SIG-M5 treated with dmso at 0.1 percent for 504 hours (cell line): ENCODE data around the gene NAALADL2.

ENCODE experiments used
- DNase-seq: peaks from one replicate; lab custom pipeline; 2025; ENCODE audit not compliant: unreplicated experiment; lab: John Stamatoyannopoulos, UW

The NAALADL2 gene

DNA sequence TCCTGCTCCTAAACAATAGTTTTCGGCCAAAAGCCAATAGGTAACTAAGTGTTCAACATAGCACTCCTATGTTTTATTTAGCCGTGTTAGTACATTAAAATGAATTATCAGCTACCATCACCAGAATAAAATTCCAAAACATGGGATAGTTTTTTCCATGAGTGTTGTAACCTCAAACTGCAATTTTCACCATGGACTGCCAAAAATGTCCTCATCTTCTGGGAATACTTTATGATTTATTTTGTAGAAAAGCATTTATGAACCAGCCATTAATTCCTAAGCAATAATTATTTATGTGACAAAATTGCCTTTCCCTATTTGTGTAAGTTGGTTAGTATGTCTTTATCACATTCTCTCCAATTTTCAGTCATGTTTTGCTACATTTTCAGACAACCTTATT lies 438.1 kb downstream of the NAALADL2 start:
- no peak for DNase-seq

DNA sequence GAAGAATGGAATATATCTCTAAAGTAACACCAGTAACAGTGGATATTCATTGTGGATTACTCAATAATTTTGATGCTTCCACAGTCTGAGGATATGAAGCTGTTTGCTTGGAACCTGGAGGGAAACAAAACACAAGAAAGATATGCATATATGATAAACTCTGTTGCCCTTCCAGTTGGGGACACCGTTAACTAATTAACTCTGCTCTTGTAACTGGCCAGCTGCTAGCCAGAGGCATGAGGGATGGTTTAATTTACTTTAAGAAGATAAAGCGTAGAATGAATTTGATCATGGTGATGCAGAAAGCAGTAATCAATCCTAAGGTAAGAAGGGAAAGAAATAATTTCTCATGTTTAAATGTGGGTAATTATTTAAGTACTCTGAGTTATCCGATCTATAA lies 442.6 kb downstream of the NAALADL2 start:
- no peak for DNase-seq

DNA sequence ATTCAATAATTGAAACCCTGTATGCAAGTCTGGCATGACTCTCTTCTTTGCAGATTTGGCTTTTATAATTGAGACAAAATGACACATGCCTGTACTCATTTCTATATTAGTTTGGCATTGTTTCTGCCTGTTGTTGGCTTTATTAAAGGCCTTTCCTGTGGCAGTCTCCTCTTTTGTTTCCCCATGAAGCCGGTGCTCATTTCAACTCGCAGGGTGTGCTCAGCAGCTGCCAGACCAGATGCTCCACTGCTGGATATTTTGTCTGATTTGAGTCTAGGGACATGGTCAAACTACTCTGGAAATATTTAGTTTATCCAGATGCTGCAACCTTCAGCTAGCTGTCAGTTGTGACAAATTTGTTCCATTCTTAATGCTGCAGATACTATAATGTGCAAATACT lies 445.3 kb downstream of the NAALADL2 start:
- DNase-seq: no peak

GRCh38 chr3:175307642-175308041 lies 448.5 kb downstream of the NAALADL2 start:
- no peak for DNase-seq

DNA sequence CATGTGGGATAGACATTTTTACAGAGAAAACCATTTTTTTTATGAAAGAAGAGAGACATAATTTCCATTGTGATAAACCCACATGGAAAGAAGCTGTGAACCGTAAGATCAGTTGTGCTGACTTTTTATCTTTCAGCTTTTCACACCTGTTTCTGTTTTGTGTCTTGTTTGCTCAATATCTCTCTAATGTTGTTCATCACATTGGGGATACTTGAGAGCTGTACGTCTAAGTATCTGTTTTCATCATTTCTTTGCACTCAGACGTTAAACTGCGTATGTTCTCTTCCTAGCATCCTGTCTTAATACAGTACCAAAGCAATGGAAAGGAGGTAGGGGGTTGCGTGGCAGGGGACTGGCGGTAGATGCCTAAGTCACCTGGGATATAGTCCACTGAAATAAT lies 449.0 kb downstream of the NAALADL2 start:
- DNase-seq: no peak

- no peak for DNase-seq
These were observed 450.9 kb downstream of the NAALADL2 start for GRCh38 chr3:175310046-175310445.

- no peak for DNase-seq
These were observed 452.3 kb downstream of the NAALADL2 start for GRCh38 chr3:175311404-175311803.

- DNase-seq: no peak
These were observed 452.8 kb downstream of the NAALADL2 start for GRCh38 chr3:175311946-175312345.

DNA sequence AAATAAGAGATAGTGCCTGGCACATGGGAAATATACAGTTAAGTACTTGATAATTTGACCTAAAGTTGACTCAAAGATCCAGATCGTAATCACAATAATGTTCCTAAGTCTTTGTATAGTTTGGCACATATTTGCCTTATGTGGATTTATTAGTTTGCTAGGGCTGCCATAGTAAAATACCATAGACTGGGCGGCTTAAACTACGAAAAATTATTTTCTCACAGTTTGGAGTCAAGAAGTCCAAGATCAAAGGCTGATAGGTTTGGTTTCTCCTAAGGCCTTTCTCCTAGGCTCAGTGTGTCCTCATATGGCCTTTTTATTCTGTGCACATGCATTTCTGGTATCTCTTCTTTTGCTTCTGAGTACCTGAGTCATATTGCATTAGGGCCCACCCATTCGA lies 453.7 kb downstream of the NAALADL2 start:
- DNase-seq: no peak

GRCh38 chr3:175316799-175317198 lies 457.7 kb downstream of the NAALADL2 start:
- DNase-seq: no peak

- DNase-seq: no peak
These were observed 466.3 kb downstream of the NAALADL2 start for GRCh38 chr3:175325440-175325839.

DNA sequence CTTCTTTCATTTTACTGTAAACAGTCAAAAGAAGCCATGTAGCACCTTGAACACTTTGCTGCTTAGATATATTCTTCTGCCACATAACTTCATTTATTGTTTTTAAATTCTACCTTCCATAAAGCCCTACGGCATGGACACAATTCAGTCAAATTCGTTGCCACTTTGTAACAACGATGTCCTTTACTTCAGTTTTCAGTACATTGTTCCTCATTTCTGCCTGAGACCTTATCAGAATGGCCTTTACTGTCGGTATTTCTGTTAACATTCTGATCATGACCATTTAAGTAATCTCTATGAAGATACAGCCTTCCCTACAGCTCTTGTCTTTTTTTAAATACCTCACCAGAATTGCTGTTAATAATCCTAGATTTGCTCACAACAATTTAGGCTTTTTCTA lies 466.9 kb downstream of the NAALADL2 start:
- DNase-seq: no peak

GRCh38 chr3:175329373-175329772 lies 470.2 kb downstream of the NAALADL2 start:
- DNase-seq: no peak

GRCh38 chr3:175335229-175335628 lies 476.1 kb downstream of the NAALADL2 start:
- no peak for DNase-seq

DNA sequence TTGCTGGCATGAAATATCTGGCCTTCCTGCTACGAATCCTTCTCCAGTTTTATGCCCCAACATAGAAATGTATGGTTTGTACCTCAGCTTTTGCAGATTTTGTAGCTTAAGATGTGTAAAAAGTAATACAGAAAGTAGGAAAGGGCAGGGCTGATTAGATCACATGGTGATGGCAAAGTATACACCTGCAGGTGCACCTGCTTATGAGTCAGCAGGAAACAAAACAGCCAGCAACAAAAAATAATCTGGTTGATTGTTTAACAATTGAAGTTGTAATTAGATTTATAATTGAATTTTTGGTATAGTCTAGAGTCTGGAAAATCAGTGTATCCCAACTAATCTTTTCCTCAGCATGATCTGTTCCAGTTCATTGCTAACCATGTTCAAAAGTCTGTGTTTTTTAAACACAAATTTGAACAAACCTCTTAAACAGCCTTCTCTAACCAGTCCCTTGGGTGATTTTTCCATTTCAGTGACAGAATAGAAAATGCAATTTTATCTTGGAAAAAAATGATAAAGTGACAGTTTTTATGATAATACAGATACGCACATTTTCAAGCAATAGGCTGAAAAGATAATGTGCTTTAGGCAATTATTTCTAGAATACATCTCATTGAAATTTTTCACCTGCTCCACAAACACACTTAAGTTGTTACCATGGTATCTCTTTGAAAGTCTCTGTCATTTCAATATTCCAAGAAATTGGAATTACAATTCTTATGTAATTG lies 477.4 kb downstream of the NAALADL2 start:
- no peak for DNase-seq

DNA sequence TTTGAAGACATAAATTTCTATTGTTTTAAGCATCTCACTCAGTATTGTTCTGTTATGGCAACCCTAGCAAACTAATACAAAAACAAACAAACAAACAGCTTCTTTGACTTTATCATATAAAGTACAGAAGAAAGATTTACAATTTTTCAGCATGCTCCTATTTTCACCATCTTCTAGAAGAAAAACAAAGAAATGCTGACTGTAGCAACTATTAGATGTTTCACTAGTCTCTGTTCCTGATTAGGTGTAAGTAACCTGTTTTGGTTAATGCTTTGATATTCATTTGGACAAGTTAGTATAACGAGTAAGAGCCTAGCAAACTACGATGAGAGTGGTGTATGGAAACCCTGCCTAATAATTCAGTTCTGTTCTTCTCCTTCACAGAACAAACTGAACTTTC lies 478.5 kb downstream of the NAALADL2 start:
- no peak for DNase-seq

- DNase-seq: peak; percentile 22
These were observed 479.8 kb downstream of the NAALADL2 start for GRCh38 chr3:175338775-175339535.

DNA sequence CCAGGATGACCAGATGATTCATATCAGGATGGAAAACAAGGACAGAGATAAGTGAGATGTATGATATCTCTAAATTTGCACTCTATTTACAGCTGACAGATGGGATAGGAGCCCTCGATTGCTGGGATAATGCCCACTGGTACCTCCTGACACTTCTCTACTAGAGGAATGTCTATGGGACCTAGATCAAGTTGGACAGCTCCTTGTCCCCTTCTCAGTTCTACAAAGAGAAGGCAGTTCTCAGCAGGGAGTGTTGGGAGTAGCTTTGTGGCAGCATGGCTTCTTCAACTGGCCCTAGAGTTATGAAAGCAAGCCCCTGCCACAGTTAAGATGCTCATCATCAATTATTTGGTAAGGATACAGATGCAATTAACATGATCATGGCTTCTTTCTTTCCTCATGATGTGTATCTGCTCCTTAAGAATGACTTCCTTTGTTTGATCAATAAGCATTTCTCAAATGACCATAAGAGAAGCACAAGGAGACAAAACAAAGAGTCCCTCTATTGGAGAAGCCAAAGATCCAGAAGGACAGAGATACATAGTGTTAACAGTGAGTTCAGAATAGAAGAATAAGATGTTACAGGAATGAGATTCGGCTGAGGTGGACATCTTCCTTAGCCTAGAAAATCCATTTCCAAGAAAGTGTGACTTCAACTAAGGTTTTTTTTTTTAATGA lies 481.3 kb downstream of the NAALADL2 start:
- DNase-seq: no peak

DNA sequence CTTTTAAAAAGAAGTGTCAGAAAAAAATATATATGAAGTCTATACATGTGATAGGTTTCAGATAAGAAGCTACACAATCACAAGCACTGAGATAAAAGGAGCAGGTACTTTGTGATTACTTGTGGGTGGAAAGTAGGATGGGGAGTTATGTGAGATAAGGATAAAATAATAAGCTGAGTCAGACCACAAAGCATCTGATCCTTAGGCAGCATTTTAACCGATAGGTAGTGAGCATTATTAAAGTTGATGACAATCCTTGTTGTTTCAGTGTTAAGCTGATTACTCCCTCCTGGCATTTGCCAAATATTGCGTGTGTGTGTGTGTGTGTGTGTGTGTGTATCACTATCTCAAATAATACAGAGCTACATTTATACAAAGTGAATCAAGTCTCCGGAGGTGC lies 483.1 kb downstream of the NAALADL2 start:
- no peak for DNase-seq

- no peak for DNase-seq
These were observed 484.8 kb downstream of the NAALADL2 start for GRCh38 chr3:175343946-175344345.

- no peak for DNase-seq
These were observed 487.6 kb downstream of the NAALADL2 start for GRCh38 chr3:175346573-175347356.
